CD4-positive, alpha-beta T cell treated with Interleukin-2 at 100 ng/mL for 4 hours (primary cell): ENCODE data around the gene SLC35F3.
"Not testable (repeated sequence)": the region's sequence is repeated elsewhere in the genome, so short reads cannot be mapped to it uniquely, and the experiment has no call there.

ENCODE experiments used
- DNase-seq: peaks from one replicate; pipeline ENCODE4 v3.0.0-alpha.2; 2020; ENCODE audit warnings: low spot score

The SLC35F3 gene

GRCh38 chr1:234144901-234145300 is 240.4 kb downstream of the SLC35F3 start:
- no peak for DNase-seq

GRCh38 chr1:234148350-234148749 is 243.9 kb downstream of the SLC35F3 start:
- no peak for DNase-seq

GRCh38 chr1:234148816-234149215 is 244.3 kb downstream of the SLC35F3 start:
- DNase-seq = no peak

GRCh38 chr1:234149217-234149616 is 244.7 kb downstream of the SLC35F3 start:
- DNase-seq = no peak

GRCh38 chr1:234150892-234151291 is 246.4 kb downstream of the SLC35F3 start:
- no peak for DNase-seq

GRCh38 chr1:234152344-234152743 is 247.9 kb downstream of the SLC35F3 start:
- not testable (repeated sequence) for DNase-seq

GRCh38 chr1:234154320-234155251 is 250.1 kb downstream of the SLC35F3 start:
- DNase-seq = peak; percentile 44

GRCh38 chr1:234162661-234163060 is 258.2 kb downstream of the SLC35F3 start:
- no peak for DNase-seq

GRCh38 chr1:234163267-234163919 is 258.9 kb downstream of the SLC35F3 start:
- no peak for DNase-seq

GRCh38 chr1:234164098-234164709 is 259.7 kb downstream of the SLC35F3 start:
- DNase-seq = no peak

GRCh38 chr1:234168061-234168724 is 263.7 kb downstream of the SLC35F3 start:
- no peak for DNase-seq

- no peak for DNase-seq
Observed at GRCh38 chr1:234169161-234169849, 264.8 kb downstream of the SLC35F3 start.

GRCh38 chr1:234170067-234170466 is 265.6 kb downstream of the SLC35F3 start:
- no peak for DNase-seq

GRCh38 chr1:234170622-234171021 is 266.1 kb downstream of the SLC35F3 start:
- DNase-seq = no peak

- no peak for DNase-seq
Observed at GRCh38 chr1:234173968-234174367, 269.5 kb downstream of the SLC35F3 start.

GRCh38 chr1:234175363-234175762 is 270.9 kb downstream of the SLC35F3 start:
- no peak for DNase-seq

GRCh38 chr1:234176000-234176399 is 271.5 kb downstream of the SLC35F3 start:
- DNase-seq = no peak

- not testable (repeated sequence) for DNase-seq
Observed at GRCh38 chr1:234176847-234177246, 272.4 kb downstream of the SLC35F3 start.

GRCh38 chr1:234185438-234185837 is 281.0 kb downstream of the SLC35F3 start:
- no peak for DNase-seq

GRCh38 chr1:234186037-234186688 is 281.7 kb downstream of the SLC35F3 start:
- DNase-seq = no peak

GRCh38 chr1:234188454-234188792 is 283.9 kb downstream of the SLC35F3 start:
- DNase-seq = no peak
